ENCODE data around the gene B4GALT3. TPM values are rescaled to one million over a fixed set of nuclear protein-coding genes. Genes with fewer than 3 reads are reported as not detected.

B4GALT3 gene
- polyA plus RNA-seq, 1 experiment = 21.8 TPM

DNA sequence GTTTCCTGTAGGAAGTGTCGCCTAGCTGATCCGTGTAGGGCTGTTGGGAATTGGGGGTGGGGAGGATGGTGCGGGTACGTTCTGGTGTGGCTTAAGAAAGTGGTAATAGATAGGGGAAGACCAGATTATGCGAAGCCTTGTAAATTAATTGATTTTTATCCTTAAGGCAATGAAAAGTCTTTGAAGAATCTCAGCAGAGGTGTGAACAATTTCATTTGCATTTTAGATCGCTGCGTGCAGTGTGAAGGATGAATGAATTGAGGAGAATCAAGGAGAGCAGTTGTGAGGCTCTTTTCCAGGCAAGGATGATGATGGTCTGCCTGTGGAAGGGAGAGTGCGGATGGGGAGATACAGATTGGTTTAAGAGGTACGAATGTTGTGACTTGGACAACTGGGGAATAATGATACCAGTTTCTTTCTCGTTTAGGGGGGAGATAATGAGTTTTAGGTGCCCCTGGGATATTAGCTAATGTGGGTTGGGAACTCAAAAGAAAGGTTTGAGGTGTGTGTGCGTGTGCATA is 44.0 kb downstream of the B4GALT3 start:
- TF ChIP-seq CTCF (IDR thresholded peaks at IDR 0.05; ENCODE audit: low read depth, low read length) = no peak
- ChIA-PET POLR2A (interaction anchor here (1.0 to 2.1 kb wide), 6 partner anchors 16 to 87 kb away, joined by 4 to 20 read pairs (median 5); partner anchors contain the start of genes KLHDC9, NIT1, PFDN2 and PPOX), CTCF (interaction anchor here (1.0 to 1.7 kb wide), 2 partner anchors 33 to 136 kb away, joined by 3 to 7 read pairs; partner anchors contain the start of gene PPOX)
- H3K27me3 ChIP-seq (ENCODE audit: control insufficient read depth, insufficient read depth, low read length) = no peaks in the 10 kb centered on the region
- H3K9me3 ChIP-seq (ENCODE audit: control insufficient read depth, insufficient read depth, low read length) = no peaks in the 10 kb centered on the region
- DNase-seq (ENCODE audit: low read depth, low spot score) = no peak
- peak overlapping the region; percentile 97 for H3K4me3 ChIP-seq (ENCODE audit: low read depth, low read length)
- H3K27ac ChIP-seq (ENCODE audit: low read depth, low read length) = peak overlapping the region; percentile 93

DNA sequence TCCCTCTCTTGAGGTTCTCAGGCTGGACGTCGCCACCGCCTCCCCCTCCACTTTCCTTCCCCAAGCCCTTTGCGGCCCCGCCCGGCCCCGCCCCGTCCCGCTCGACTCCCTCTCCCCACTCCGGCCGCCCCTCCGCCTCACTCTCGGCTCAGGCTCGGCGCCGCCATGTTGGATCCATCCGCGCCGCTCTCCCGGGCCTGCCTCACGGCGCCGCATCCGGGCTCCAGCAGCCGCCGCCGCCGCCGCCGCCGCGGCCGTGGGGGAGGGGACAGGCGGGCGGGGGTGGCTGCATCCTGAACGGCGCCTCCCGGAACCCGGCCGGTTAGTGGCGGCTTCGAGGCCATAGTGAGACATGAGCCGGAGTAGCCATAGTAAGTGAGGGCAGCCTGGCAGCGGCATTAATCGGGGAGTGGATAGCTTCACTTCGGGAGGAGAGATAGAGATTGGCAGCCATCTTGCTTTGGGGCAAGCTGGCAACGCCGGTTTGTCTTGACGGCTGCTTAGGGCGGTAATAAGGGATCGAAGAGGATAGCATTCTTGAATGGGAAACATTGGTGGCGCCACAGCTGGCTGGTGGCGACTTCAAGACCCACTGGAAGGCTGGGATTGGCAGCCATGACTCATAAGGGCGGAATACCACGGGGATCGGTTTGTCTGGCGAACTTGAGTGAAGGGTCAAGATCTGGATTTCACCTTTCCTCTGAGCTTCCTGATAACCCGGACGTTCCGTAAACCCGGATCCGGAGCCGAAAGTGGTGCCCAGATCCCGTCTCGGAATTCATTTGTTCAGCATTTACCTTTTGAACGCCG is 44.7 kb downstream of the B4GALT3 start, which contains the start of gene DEDD:
Gene DEDD (minus strand): TSS at position 258 of the 810 bp plus-strand sequence. CDS start 8,205 bp downstream, outside the sequence.
- no peaks in the 10 kb centered on the region for H3K9me3 ChIP-seq (ENCODE audit: control insufficient read depth, insufficient read depth, low read length)
- CTCF ChIA-PET = interaction anchor here (1.0 to 1.7 kb wide), 2 partner anchors 33 to 135 kb away, joined by 3 to 7 read pairs; partner anchors contain the start of gene PPOX
- H3K27me3 ChIP-seq (ENCODE audit: control insufficient read depth, insufficient read depth, low read length) = no peaks in the 10 kb centered on the region
- POLR2A ChIA-PET = interaction anchor here (1.0 to 2.1 kb wide), 6 partner anchors 15 to 87 kb away, joined by 4 to 20 read pairs (median 5); partner anchors contain the start of genes KLHDC9, NIT1, PFDN2 and PPOX
- H3K27ac ChIP-seq (ENCODE audit: low read depth, low read length) = peak within 1 kb of the TSS; percentile 93
- DNase-seq (ENCODE audit: low read depth, low spot score) = peak; percentile 89
- peak within 1 kb of the TSS; percentile 97 for H3K4me3 ChIP-seq (ENCODE audit: low read depth, low read length)
- TF ChIP-seq CTCF (IDR thresholded peaks at IDR 0.05; ENCODE audit: low read depth, low read length) = 0 out of 2 replicates have a peak, but pooled peaks have one; percentile 8

- ChIA-PET POLR2A (interaction anchor here (1.0 to 2.1 kb wide), 5 partner anchors 14 to 86 kb away, joined by 4 to 20 read pairs (median 4); partner anchors contain the start of genes KLHDC9, NIT1, PFDN2 and PPOX), CTCF (interaction anchor here (1.0 to 1.7 kb wide), 3 partner anchors 34 to 134 kb away, joined by 3 to 7 read pairs (median 4); partner anchors contain the start of gene PPOX)
- no peaks in the 10 kb centered on the region for H3K9me3 ChIP-seq (ENCODE audit: control insufficient read depth, insufficient read depth, low read length)
- peak overlapping the region; percentile 97 for H3K4me3 ChIP-seq (ENCODE audit: low read depth, low read length)
- no peak for TF ChIP-seq CTCF (IDR thresholded peaks at IDR 0.05; ENCODE audit: low read depth, low read length)
- DNase-seq (ENCODE audit: low read depth, low spot score) = no peak
- H3K27ac ChIP-seq (ENCODE audit: low read depth, low read length) = peak overlapping the region; percentile 42
- no peaks in the 10 kb centered on the region for H3K27me3 ChIP-seq (ENCODE audit: control insufficient read depth, insufficient read depth, low read length)
These were observed 45.5 kb downstream of the B4GALT3 start for GRCh38 chr1:161131523-161132409.

- H3K27ac ChIP-seq (ENCODE audit: low read depth, low read length) = no peak overlapping the region
- no peak for TF ChIP-seq CTCF (IDR thresholded peaks at IDR 0.05; ENCODE audit: low read depth, low read length)
- CTCF ChIA-PET = interaction anchor here (0.8 to 1.4 kb wide), 2 partner anchors 10 to 133 kb away, joined by 3 to 4 read pairs; no protein-coding TSS in a partner anchor
- no peaks in the 10 kb centered on the region for H3K9me3 ChIP-seq (ENCODE audit: control insufficient read depth, insufficient read depth, low read length)
- H3K4me3 ChIP-seq (ENCODE audit: low read depth, low read length) = no peak overlapping the region
- POLR2A ChIA-PET = no interaction called here
- no peak for DNase-seq (ENCODE audit: low read depth, low spot score)
- no peaks in the 10 kb centered on the region for H3K27me3 ChIP-seq (ENCODE audit: control insufficient read depth, insufficient read depth, low read length)
These were observed 47.0 kb downstream of the B4GALT3 start for GRCh38 chr1:161130266-161130665.
